Lower leg skin (tissue), 3 donors: Measurements from ENCODE around the gene GNAS.

Experiments
- POLR2A ChIP-seq, 2 donors: fragments of 450-650 bp; IDR thresholded peaks; one replicate each; pipeline ENCODE4 v1.6.1; 2016 to 2017; ENCODE audit warnings: antibody characterized with exemption in 2 of 2, mild to moderate bottlenecking in 1 of 2, moderate library complexity in 1 of 2
- TF ChIP-seq, protein P1 (sequence below), 3 donors: fragments of 450-650 bp; IDR thresholded peaks; one replicate each; pipeline ENCODE4 v1.5.1; 2016; ENCODE audit warnings: antibody characterized with exemption in 3 of 3, mild to moderate bottlenecking in 3 of 3, moderate library complexity in 2 of 3

- TF ChIP-seq, protein P1, sequence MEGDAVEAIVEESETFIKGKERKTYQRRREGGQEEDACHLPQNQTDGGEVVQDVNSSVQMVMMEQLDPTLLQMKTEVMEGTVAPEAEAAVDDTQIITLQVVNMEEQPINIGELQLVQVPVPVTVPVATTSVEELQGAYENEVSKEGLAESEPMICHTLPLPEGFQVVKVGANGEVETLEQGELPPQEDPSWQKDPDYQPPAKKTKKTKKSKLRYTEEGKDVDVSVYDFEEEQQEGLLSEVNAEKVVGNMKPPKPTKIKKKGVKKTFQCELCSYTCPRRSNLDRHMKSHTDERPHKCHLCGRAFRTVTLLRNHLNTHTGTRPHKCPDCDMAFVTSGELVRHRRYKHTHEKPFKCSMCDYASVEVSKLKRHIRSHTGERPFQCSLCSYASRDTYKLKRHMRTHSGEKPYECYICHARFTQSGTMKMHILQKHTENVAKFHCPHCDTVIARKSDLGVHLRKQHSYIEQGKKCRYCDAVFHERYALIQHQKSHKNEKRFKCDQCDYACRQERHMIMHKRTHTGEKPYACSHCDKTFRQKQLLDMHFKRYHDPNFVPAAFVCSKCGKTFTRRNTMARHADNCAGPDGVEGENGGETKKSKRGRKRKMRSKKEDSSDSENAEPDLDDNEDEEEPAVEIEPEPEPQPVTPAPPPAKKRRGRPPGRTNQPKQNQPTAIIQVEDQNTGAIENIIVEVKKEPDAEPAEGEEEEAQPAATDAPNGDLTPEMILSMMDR (IDR thresholded peaks at IDR 0.05): no peak
- TF ChIP-seq POLR2A (IDR thresholded peaks at IDR 0.05): no peak
Measured at GRCh38 chr20:58953050-58953449, 100.5 kb downstream of the GNAS start.
